COLO829 (cell line): ENCODE measurements around the gene RASAL1.
A peak's percentile ranks its signal among the peaks of the same experiment; 100 is the strongest.

Source experiments
- DNase-seq: peaks from one replicate; pipeline ENCODE4 v3.0.0; 2012; ENCODE audit warnings: low spot score

RASAL1 gene

DNA sequence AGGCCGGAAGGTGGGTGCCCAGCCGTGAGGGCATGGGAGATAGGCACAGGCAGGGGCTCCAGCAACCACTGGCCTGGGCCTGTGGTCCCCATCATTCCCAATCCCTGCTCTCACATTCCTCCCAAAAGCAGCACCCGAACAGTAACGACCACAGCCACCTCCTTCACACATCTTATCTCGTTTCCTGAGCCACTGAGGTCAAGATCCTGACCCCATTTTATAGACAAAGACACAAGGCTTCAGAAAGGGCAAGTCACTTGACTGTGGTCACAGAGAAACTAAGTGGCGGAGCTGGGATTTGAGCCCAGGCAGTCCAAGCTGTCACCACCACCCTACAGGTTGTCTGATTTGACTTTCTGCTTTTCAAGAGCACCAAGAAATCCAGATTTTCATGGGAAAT lies 40.2 kb downstream of the RASAL1 start:
- no peak for DNase-seq

GRCh38 chr12:113094738-113095137 lies 40.8 kb downstream of the RASAL1 start:
- no peak for DNase-seq

DNA sequence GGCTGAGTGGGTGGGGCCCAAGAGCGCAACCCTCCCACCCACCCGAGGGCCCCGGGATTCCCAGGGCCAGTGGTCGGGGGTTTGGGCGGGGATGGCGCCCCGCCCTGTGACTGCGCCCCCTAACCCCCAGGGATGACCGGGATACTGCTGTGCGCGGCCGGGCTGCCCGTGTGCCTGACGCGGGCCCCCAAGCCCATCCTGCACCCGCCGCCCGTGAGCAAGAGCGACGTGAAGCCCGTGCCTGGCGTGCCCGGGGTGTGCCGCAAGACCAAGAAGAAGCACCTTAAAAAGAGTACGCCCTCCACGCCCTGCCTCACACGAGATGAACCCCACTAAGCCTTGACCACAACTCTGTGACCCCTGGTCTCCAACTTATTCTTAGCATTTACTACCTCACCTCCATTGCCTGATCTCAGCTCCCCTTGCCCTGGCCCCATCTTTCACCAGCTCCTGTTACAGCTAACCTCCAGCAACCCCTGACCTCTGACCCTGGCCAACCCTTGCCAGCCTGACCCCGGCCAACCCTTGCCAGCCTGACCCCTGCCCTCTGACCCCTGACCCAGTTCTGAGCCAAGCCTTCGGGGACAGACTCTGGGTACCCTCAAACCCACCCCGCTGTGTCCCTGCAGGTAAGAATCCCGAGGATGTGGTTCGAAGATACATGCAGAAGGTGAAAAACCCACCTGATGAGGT lies 42.0 kb downstream of the RASAL1 start:
- no peak for DNase-seq

- peak; percentile 25 for DNase-seq
Measured at GRCh38 chr12:113092607-113093408, 42.8 kb downstream of the RASAL1 start.

DNA sequence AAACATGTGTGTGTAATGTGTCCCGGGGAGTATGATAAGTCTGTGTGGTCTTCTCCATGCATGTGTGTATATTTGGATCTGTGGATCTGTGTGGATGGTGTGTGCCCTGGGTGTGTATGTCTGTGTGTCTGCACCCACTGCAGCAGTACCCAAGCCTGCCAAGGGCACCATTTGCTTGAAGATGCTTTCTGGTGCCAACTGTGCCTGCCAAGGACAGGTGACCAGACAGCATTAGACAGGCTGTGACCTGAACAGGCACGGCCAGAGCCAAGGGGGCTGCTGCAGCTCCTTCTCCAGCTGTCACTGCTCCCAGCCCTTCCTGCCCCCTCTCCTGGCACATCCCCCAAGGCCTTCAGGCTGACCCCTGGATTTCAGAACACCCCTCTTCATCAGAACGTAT lies 44.1 kb downstream of the RASAL1 start:
- no peak for DNase-seq

DNA sequence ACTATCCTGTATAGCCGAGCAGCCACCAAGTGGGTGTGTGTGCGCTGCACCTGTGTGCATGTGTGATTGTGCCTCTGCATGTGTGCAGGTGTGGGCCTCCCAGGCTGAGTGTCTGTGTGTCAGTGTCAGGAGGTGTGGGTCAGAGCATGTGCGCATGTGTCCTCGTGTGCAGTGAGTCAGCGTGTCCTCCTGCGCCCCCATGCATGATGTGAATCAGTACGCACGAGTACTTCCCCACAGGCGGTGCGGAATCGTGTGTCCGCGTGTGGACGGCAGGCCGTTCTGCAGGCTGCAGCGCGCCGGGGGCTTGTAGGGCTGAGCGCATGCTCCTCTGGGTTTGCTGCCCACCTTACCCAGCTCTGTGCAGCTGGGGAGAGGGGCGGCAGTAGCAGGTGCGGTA lies 44.8 kb downstream of the RASAL1 start:
- DNase-seq = no peak

- DNase-seq = no peak
Measured at GRCh38 chr12:113089839-113090238, 45.7 kb downstream of the RASAL1 start.

DNA sequence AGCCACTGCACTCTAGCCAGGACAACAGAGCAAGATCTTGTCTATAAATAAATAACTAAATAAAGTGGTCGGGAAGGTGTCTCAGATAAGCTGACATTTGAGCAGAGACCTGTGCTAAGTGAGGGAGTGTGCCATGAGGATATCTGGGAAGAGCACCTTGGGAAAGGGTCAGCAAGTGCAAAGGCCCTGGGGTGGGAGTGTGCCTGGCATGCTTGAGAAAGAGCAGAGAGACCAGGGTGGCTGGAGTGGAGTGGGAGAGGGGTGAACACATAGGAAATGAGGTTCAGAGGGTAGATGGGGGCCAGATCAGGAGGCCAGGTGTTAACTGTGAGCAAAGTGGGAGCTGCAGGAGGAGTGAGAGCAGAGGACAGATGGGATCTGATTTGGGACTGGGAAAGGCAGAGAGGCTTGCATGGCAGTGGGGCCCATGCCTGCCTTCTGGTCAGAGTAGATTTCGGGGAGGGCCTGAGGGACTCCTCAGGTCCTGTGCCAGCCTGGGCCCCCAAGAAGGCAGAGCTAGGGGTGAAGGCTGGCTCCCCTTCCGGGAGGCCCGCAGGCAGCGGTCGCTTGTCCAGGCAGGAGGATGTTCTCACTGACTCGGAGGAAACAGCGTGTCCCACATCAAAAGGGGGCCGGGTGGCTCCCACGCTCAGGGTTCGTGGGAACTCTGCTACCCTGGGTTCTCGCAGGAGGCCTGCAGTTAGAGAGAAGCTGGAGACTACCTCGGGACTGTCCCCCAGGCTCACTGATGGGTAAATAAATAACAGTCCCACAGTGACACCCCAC lies 46.4 kb downstream of the RASAL1 start:
- DNase-seq = no peak

GRCh38 chr12:113088037-113088436 lies 47.5 kb downstream of the RASAL1 start:
- no peak for DNase-seq

DNA sequence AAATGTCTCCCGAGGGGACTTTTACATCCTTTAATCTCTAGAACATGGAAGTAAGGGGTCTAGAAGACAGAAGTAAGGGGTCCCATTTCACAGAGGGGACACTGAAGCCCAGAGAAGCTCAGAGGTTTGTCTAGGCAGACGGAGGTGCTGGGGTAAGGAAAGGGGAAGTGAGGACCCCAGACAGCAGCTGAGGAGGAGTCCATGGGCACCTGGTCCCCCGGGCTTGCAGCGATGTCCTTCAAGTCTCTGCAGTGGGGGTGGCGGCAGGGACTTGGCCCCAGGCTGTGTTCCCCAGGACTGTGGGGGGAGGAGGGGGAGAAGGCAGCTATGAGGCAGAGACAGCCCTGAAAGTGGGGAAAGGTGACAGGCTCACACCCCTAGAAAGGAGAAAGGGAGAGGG lies 48.4 kb downstream of the RASAL1 start:
- DNase-seq = no peak

DNA sequence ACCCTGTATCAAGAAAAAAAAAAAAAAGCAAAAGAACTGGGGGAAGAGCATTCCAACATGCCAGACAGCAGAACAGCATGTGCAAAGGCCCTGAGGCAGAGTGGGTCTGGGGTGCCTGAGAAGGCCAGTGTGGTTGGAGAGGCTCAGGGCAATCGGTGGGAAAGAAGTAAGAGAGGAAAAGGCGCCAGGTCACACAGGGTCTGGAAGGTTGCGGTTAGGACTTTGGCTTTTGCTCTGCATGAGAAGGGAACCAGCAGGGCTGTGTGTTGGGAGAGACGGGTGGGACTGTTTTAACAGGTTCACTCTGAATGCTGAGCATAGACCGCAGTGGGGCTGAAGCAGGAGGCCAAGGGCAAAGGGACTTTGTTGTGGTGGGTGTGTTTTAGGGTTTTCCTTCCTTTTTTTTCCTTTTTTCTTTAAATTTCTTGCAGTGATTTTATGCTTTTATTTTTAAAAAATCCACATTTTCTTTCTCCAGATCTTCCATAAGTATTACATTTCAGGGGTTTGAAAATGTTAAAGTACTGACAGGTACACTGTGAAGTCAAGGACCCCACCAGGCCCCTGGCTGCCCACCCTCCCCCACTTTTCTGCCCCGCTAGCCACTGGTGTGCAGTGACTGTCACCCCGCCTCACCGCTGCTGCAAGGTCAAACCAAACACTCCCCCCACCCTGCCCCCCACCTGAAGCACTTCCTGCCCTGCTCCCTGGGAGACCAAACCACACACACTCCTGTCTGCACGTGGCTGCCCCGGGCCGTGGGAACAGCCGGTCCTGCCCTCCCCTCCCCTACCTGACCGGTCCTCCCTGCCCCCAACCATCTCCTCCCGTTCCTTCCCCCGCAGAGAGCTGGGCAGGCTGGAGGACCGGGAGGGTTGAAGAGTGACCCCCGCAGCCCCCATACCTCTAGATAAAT lies 49.1 kb downstream of the RASAL1 start:
- DNase-seq = no peak

DNA sequence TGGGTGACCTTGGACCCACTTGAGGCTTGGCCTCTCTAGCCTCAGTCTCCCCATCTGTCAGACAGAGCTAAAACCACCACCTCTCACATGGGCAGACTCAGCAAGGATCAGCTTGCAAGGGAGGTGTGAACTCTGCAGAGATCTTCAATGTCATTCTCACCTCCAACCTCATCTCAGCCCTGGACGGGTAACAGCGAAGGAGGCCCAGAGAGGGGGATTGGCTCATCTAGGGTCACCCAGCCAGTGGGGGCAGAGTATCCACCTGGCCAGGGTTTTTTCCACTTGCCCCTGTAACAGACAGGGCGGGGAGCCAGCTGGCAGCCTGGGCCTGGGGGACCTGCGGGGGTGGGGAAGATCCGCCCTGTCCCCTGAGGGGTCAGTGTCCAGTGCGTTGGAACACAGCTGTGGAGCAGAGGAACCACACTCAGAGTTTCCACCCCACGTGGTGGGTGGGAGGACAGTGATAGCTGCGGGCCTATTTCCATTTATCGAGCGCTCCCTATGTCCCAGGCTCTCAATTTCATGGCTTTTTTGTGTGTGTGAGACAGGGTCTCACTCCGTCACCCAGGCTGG lies 51.6 kb downstream of the RASAL1 start:
- no peak for DNase-seq

- no peak for DNase-seq
Measured at GRCh38 chr12:113082486-113083148, 52.9 kb downstream of the RASAL1 start.

DNA sequence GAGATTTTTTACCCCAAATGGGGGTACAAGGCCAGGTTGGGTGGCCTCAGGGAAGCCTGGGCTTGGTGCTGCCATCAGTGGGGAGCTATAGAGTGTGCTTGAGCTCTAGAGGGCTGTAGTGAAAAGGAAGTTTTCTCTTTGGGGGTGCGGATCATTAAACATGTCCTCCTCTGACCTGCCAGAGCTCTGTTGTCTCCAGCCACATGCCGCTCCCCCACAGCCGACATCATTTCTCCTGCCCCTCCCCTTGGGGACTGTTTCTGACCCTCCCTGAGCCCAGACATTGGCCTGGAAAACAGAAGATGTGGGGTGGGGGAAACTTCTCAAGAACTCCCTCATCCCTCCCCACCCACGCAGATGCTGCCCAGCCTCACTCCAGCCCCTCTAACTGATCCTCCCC lies 53.7 kb downstream of the RASAL1 start:
- DNase-seq = no peak

DNA sequence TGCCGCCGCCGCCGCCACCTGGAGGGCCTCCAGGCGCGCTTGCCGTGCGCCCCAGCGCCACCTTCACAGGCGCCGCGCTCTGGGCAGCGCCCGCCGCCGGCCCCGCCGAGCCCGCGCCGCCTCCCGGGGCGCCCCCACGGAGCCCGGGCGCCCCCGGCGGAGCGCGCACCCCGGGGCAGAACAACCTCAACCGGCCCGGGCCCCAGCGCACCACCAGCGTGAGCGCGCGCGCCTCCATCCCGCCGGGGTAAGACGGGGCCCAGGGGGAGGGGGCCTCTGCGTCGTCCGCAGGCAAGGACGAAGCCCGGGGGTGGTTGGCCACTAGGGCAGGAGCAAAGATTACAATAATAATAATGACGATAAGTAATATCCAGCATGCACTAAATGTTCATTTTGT lies 57.7 kb downstream of the RASAL1 start:
- no peak for DNase-seq

GRCh38 chr12:113077057-113077858 lies 58.3 kb downstream of the RASAL1 start:
- no peak for DNase-seq

- no peak for DNase-seq
Measured at GRCh38 chr12:113075137-113075683, 60.4 kb downstream of the RASAL1 start.

GRCh38 chr12:113073586-113073985 lies 62.0 kb downstream of the RASAL1 start:
- DNase-seq = no peak

- DNase-seq = no peak
Measured at GRCh38 chr12:113072136-113072535, 63.4 kb downstream of the RASAL1 start.
